BLaER1 (cell line): ENCODE results near the gene DNAH6.

Experiments
- H3K27ac ChIP-seq: shearing (Covaris generic); formaldehyde crosslinking; 2 replicates; pipeline ENCODE4 v1.8.1; 2022
- H3K27me3 ChIP-seq: shearing (Covaris generic); formaldehyde crosslinking; 2 replicates; pipeline ENCODE4 v1.8.1; 2022
- H3K36me3 ChIP-seq: shearing (Covaris generic); formaldehyde crosslinking; 2 replicates; pipeline ENCODE4 v1.8.1; 2022
- H3K4me1 ChIP-seq: shearing (Covaris generic); formaldehyde crosslinking; 2 replicates; pipeline ENCODE4 v1.8.1; 2022
- H3K4me2 ChIP-seq: shearing (Covaris generic); formaldehyde crosslinking; 2 replicates; pipeline ENCODE4 v1.8.1; 2022
- H3K4me3 ChIP-seq: shearing (Covaris generic); formaldehyde crosslinking; 2 replicates; pipeline ENCODE4 v1.8.1; 2022
- H3K9ac ChIP-seq: shearing (Covaris generic); formaldehyde crosslinking; 2 replicates; pipeline ENCODE4 v1.8.1; 2022
- H3K9me3 ChIP-seq: shearing (Covaris generic); formaldehyde crosslinking; 2 replicates; pipeline ENCODE4 v1.8.1; 2022
- H4K20me1 ChIP-seq: shearing (Covaris generic); formaldehyde crosslinking; 2 replicates; pipeline ENCODE4 v1.8.1; 2022
- Cebpa-rat ChIP-seq: shearing (Covaris generic); IDR thresholded peaks from 2 replicates; pipeline ENCODE4 v1.8.1; 2022

Gene DNAH6

DNA sequence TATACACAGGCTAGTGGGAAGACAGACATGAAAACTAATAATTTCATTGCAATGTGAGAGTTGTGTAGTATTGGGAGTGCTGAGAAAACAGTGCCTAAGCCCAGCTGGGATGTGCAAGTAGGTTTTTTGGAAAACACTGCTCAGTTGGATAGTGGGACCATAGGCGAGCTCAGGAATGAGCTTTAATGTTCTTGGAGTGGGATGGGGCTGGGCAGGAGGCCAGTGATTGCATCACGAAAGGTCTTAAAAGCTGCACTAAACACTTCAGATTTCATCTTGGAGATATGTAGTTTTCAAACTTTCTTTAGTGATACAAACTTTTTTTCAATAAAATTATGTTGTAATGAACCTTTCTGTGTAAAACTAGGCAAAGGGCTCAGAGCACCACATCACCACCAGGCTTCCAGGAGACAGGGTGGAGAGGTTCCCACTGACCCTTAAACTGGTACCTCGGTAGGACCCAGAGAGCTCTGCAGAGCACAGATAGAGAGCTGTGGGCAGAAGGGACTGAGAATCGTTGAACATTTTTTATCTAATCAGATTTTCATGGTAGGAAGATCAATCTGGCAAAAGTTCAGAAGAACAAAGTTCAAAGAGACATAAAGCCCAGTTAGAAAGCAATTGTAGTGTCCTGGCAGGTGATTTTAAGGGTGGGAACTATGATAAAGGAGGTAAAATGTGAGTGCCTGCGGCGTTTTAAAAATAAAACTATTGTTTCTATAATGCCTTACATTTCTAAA, 188.4 kb downstream of the DNAH6 start:
- H3K27ac ChIP-seq, result no peak overlapping the region
- H3K9ac ChIP-seq, result no peak overlapping the region
- H3K4me1 ChIP-seq, result no peaks in the 10 kb centered on the region
- H4K20me1 ChIP-seq, result no peaks in the 10 kb centered on the region
- no peaks in the 10 kb centered on the region for H3K27me3 ChIP-seq
- H3K9me3 ChIP-seq, result peaks cover 31% of the 10 kb centered on the region
- H3K36me3 ChIP-seq, result 0 out of 2 replicates have a peak, but pooled peaks cover 5% of the 10 kb centered on the region
- H3K4me3 ChIP-seq, result no peak overlapping the region
- no peak for TF ChIP-seq Cebpa-rat
- H3K4me2 ChIP-seq, result no peak overlapping the region

DNA sequence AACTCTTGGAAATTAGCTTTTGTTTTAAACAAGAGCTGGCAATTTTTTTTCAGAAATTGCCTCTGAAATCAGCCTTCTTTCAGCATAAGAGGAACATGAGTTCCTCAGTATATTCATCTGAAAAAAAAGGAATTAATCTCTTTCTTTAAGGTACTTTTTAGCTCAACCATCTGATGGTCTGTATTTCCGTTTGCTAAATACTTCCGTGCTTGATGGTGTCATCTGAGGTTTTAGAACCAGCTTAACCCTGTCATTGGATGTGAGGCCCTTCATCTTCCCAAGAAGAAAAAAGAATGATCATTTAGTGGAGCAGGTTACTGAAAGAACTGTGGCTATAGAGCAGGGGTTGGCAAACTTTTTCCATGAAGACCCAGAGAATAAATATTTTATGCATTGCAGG, 189.6 kb downstream of the DNAH6 start:
- no peak overlapping the region for H3K9ac ChIP-seq
- peaks cover 29% of the 10 kb centered on the region for H3K9me3 ChIP-seq
- no peak for TF ChIP-seq Cebpa-rat

DNA sequence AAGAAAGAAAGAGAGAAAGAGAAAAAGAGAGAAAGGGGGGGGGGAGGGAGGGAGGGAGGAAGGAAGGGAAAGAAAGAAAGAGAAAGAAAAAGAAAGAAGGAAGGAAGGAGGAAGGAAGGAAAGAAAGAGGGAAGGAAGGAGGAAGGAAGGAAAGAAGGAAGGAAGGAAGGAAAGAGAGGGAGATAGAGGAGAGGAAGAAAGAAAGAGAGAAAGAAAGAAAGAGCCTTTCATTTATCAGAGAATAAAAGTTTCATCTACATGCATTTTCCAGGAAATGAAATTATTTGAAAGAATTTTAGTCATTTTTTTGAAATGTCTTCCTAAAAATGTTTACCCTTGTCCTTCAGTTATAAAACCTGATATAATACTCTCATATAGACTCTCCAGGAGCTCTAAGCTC, 192.1 kb downstream of the DNAH6 start:
- Histone ChIP-seq H4K20me1 (no peaks in the 10 kb centered on the region), H3K36me3 (no peaks in the 10 kb centered on the region), H3K4me1 (no peaks in the 10 kb centered on the region), H3K9me3 (peaks cover 3% of the 10 kb centered on the region; the same call in 1 of the 2 replicates), H3K27ac (no peak overlapping the region), H3K4me3 (no peak overlapping the region), H3K4me2 (no peak overlapping the region), H3K27me3 (no peaks in the 10 kb centered on the region), H3K9ac (no peak overlapping the region)
- TF ChIP-seq Cebpa-rat, result no peak

More for the DNA sequence above, 189.6 kb downstream of the DNAH6 start:
- Histone ChIP-seq H3K36me3 (0 out of 2 replicates have a peak, but pooled peaks cover 5% of the 10 kb centered on the region), H3K4me2 (no peak overlapping the region), H3K27ac (no peak overlapping the region), H3K27me3 (no peaks in the 10 kb centered on the region), H4K20me1 (no peaks in the 10 kb centered on the region), H3K4me3 (no peak overlapping the region), H3K4me1 (no peaks in the 10 kb centered on the region)

DNA sequence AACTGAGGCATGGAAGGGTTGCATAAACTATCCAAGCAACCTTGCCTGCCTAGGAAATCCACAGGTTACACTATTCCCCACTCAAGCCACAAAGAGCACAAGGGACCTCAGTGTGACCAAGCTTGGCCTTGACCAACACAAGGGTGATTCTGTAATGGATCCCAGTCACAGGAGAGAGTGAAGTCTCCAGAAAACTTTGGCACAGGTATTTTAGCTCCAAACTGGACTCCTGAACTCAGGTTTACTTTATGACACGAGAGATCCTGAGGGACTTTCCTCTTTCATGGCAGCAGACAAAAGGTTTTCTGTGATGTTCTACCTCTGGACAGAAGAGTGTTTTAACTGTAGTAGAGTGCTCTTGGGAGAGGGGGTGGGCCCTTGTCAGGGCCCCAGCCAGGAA, 195.4 kb downstream of the DNAH6 start:
- H3K4me3 ChIP-seq, result no peak overlapping the region
- no peak overlapping the region for H3K4me2 ChIP-seq
- H3K9ac ChIP-seq, result no peak overlapping the region
- H3K27ac ChIP-seq, result no peak overlapping the region
- no peak for TF ChIP-seq Cebpa-rat
- no peaks in the 10 kb centered on the region for H3K36me3 ChIP-seq
- peaks cover 7% of the 10 kb centered on the region for H3K4me1 ChIP-seq
- no peaks in the 10 kb centered on the region for H3K9me3 ChIP-seq
- H4K20me1 ChIP-seq, result no peaks in the 10 kb centered on the region
- no peaks in the 10 kb centered on the region for H3K27me3 ChIP-seq

DNA sequence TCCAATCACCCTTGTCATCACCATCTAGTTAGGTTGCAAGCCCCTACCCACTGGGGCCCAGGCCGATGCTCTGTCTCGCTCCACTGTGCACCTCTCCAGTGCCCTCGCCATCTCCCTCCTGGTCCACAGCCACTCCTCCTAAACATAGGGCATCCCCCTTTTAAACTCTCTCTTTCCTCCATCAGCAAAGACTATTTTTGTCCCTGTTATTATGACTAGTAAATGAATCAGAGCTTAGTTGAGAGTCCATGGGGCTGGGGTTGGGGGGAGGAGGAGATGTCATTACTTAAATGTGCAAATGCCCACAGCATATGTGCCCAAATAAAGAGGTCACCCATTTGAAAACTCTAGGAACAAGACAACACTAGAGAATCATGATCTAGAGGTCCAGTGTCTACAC, 197.1 kb downstream of the DNAH6 start:
- H3K4me3 ChIP-seq, result no peak overlapping the region
- peak overlapping the region; percentile 20 for H3K4me2 ChIP-seq
- H3K27me3 ChIP-seq, result no peaks in the 10 kb centered on the region
- no peak overlapping the region for H3K27ac ChIP-seq
- no peak for TF ChIP-seq Cebpa-rat
- no peaks in the 10 kb centered on the region for H4K20me1 ChIP-seq
- no peak overlapping the region for H3K9ac ChIP-seq
- H3K9me3 ChIP-seq, result no peaks in the 10 kb centered on the region
- peaks cover 7% of the 10 kb centered on the region for H3K4me1 ChIP-seq
- no peaks in the 10 kb centered on the region for H3K36me3 ChIP-seq

DNA sequence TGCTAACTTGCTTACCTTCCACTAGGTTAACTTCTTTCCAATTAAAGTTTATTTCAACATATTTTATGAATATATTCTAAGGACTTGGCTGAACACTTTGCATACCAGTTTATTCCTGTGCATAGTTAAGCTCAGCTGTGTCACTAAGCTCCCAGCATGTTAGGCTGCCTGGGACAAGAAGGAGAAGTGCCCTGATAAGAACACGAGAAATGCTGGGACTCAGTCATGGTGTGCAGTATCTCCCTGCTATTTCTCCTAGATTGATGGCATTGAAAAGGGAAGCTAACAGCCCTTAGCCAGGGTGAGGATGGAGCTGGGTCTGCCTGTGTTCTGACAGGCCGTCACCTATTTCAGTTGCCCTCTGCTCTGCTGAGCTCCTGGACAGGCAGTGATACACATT, 200.3 kb downstream of the DNAH6 start:
- no peak for TF ChIP-seq Cebpa-rat
- no peaks in the 10 kb centered on the region for H3K27me3 ChIP-seq

DNA sequence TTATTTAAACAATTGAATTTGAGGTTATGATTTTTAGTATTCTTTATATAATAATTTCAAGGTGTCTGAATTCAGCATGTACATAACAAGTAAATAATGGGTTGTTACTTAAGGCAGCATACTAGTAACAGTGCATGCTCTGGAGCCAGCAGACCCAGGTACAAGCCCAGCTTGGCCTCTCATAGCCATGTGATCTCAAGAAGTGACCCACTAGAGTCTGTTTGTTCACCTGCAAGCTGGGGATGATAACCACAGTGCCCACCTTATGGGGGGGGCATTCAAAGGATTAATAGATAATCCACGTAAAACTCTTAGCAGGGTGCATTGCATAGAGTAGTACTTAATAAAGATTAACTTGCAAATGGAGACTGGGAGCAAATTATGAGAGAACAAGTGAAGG, 201.0 kb downstream of the DNAH6 start:
- Histone ChIP-seq H3K27me3 (no peaks in the 10 kb centered on the region), H4K20me1 (no peaks in the 10 kb centered on the region), H3K4me2 (no peak overlapping the region), H3K27ac (no peak overlapping the region), H3K9ac (no peak overlapping the region), H3K4me1 (peaks cover 7% of the 10 kb centered on the region), H3K36me3 (no peaks in the 10 kb centered on the region), H3K9me3 (no peaks in the 10 kb centered on the region), H3K4me3 (no peak overlapping the region)
- no peak for TF ChIP-seq Cebpa-rat

More for the DNA sequence above, 200.3 kb downstream of the DNAH6 start:
- Histone ChIP-seq H4K20me1 (no peaks in the 10 kb centered on the region), H3K27ac (no peak overlapping the region), H3K4me3 (no peak overlapping the region), H3K4me2 (no peak overlapping the region), H3K4me1 (peaks cover 7% of the 10 kb centered on the region), H3K9me3 (no peaks in the 10 kb centered on the region), H3K9ac (no peak overlapping the region), H3K36me3 (no peaks in the 10 kb centered on the region)

DNA sequence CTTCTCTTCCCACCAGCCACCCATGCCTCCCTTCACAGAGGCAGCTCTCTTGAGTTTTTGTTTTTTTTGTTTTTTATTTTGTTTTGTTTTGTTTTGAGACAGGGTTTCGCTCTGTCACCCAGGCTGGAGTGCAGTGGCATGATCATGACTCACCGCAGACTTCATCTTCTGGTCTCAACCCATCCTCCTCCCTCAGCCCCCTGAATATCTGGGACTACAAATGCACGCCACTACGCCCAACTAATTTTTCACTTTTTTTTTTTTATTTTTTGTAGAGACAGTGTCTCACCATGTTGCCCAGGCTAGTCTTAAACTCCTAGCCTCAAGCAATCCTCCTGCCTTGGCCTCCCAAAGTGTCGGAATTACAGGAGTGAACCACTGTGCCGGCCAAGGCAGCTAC, 203.1 kb downstream of the DNAH6 start:
- TF ChIP-seq Cebpa-rat, result no peak
- no peak overlapping the region for H3K4me2 ChIP-seq

DNA sequence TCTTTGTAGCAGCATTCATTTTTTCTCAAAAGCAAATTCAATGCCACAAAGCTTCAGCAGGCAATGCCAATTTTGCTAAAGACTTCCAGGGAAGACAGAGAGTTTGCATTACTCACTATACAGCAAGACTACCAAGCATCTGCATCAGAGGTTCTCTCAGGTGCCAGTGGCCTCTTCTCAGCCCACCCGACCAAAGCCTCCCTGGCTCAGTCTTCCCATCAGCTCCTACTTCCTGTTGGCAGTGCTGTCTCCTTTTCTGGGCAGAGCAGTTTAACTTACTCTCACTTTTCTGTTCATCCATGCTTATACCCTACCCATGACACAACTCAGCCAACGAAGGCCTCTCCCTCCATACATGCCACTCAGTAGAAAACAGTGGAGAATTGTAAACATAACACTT, 207.5 kb downstream of the DNAH6 start:
- Histone ChIP-seq H3K27ac (no peak overlapping the region), H3K9ac (no peak overlapping the region), H3K9me3 (peaks cover 11% of the 10 kb centered on the region), H3K36me3 (no peaks in the 10 kb centered on the region), H3K4me2 (no peak overlapping the region), H3K4me3 (no peak overlapping the region), H3K4me1 (no peaks in the 10 kb centered on the region), H4K20me1 (no peaks in the 10 kb centered on the region), H3K27me3 (no peaks in the 10 kb centered on the region)
- no peak for TF ChIP-seq Cebpa-rat

More for the DNA sequence above, 203.1 kb downstream of the DNAH6 start:
- Histone ChIP-seq H3K27me3 (no peaks in the 10 kb centered on the region), H3K27ac (no peak overlapping the region), H3K4me3 (no peak overlapping the region), H3K9me3 (no peaks in the 10 kb centered on the region), H3K4me1 (no peaks in the 10 kb centered on the region), H3K9ac (no peak overlapping the region), H3K36me3 (no peaks in the 10 kb centered on the region), H4K20me1 (no peaks in the 10 kb centered on the region)

DNA sequence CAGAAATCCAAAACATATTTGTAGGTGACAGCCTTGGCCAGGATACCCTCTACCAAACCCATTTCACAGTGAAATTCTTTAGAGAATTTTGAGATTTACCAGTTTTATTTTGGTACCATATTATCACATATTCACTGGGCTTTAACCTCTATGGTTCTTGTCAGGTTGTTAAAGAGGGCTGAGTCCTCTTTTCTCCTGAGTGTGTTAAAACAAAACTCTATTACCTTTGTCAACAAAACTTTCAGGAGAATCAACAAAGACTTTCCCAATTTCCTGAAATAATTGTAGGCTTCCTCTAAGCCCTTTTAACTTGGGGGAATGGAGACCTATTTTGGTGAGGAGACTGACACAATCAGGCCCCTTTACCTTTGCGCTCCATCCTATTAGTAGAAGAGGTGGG, 209.4 kb downstream of the DNAH6 start:
- Histone ChIP-seq H4K20me1 (no peaks in the 10 kb centered on the region), H3K27me3 (no peaks in the 10 kb centered on the region), H3K36me3 (no peaks in the 10 kb centered on the region), H3K4me3 (no peak overlapping the region), H3K9me3 (peaks cover 11% of the 10 kb centered on the region), H3K9ac (no peak overlapping the region), H3K4me2 (no peak overlapping the region), H3K4me1 (no peaks in the 10 kb centered on the region), H3K27ac (no peak overlapping the region)
- no peak for TF ChIP-seq Cebpa-rat
